GM12864 (cell line): Measurements from ENCODE around the gene ECT2L.

Experiments used
- DNase-seq: peaks from one replicate; pipeline ENCODE4 v3.0.0-alpha.2; 2011; ENCODE audit warnings: low read depth
- H3K4me3 ChIP-seq: 2 replicates; pipeline ENCODE4 v1.5.1; 2011; ENCODE audit warnings: mild to moderate bottlenecking, low read depth, low read length, control low read depth
- CTCF ChIP-seq: IDR thresholded peaks from 2 replicates; pipeline ENCODE4 v1.5.1; 2011; ENCODE audit warnings: low read depth, mild to moderate bottlenecking, moderate library complexity, low read length, control low read depth, inconsistent platforms; ENCODE audit errors: missing control alignments

Gene ECT2L

GRCh38 chr6:138891255-138891986 lies 95.5 kb downstream of the ECT2L start:
- H3K4me3 ChIP-seq: no peak overlapping the region
- DNase-seq: no peak
- TF ChIP-seq CTCF: no peak

GRCh38 chr6:138896104-138896756 lies 100.3 kb downstream of the ECT2L start:
- no peak for TF ChIP-seq CTCF
- H3K4me3 ChIP-seq: no peak overlapping the region
- DNase-seq: no peak

- H3K4me3 ChIP-seq: no peak overlapping the region
- TF ChIP-seq CTCF: no peak
- no peak for DNase-seq
These were observed 101.1 kb downstream of the ECT2L start for GRCh38 chr6:138897031-138897430.

- no peak for DNase-seq
- H3K4me3 ChIP-seq: no peak overlapping the region
- TF ChIP-seq CTCF: no peak
These were observed 111.3 kb downstream of the ECT2L start for GRCh38 chr6:138907167-138907566.

GRCh38 chr6:138909511-138909910 lies 113.6 kb downstream of the ECT2L start:
- DNase-seq: no peak
- TF ChIP-seq CTCF: no peak
- no peak overlapping the region for H3K4me3 ChIP-seq

GRCh38 chr6:138909975-138910374 lies 114.1 kb downstream of the ECT2L start:
- H3K4me3 ChIP-seq: no peak overlapping the region
- no peak for DNase-seq
- no peak for TF ChIP-seq CTCF

GRCh38 chr6:138912308-138912707 lies 116.4 kb downstream of the ECT2L start:
- TF ChIP-seq CTCF: no peak
- no peak overlapping the region for H3K4me3 ChIP-seq
- DNase-seq: no peak
